ENCODE results near the gene ZNF385B.
"Not testable (repeated sequence)": the region's sequence is repeated elsewhere in the genome, so short reads cannot be mapped to it uniquely, and the experiment has no call there.

Gene ZNF385B

GRCh38 chr2:179631769-179632385, 229.5 kb downstream of the ZNF385B start:
- H3K9ac ChIP-seq (ENCODE audit: low read depth, low read length); H3K36me3 ChIP-seq (ENCODE audit: control insufficient read depth, insufficient read depth, low read length); H3K27ac ChIP-seq (ENCODE audit: low read depth, low read length); H3K4me1 ChIP-seq (ENCODE audit: control insufficient read depth, insufficient read depth, low read length); H3K9me3 ChIP-seq (ENCODE audit: control insufficient read depth, insufficient read depth, low read length); H3K4me3 ChIP-seq (ENCODE audit: low read depth, low read length); H3K27me3 ChIP-seq (ENCODE audit: control insufficient read depth, insufficient read depth, low read length): not testable (repeated sequence)

GRCh38 chr2:179629776-179630175, 231.6 kb downstream of the ZNF385B start:
- not testable (repeated sequence) for H3K4me1 ChIP-seq (ENCODE audit: control insufficient read depth, insufficient read depth, low read length); H3K36me3 ChIP-seq (ENCODE audit: control insufficient read depth, insufficient read depth, low read length); H3K27ac ChIP-seq (ENCODE audit: low read depth, low read length); H3K9me3 ChIP-seq (ENCODE audit: control insufficient read depth, insufficient read depth, low read length); H3K27me3 ChIP-seq (ENCODE audit: control insufficient read depth, insufficient read depth, low read length); H3K9ac ChIP-seq (ENCODE audit: low read depth, low read length); H3K4me3 ChIP-seq (ENCODE audit: low read depth, low read length)

GRCh38 chr2:179626261-179626660, 235.2 kb downstream of the ZNF385B start:
- Histone ChIP-seq H3K9ac (ENCODE audit: low read depth, low read length) (no peak overlapping the region), H3K9me3 (ENCODE audit: control insufficient read depth, insufficient read depth, low read length) (no peaks in the 10 kb centered on the region), H3K4me3 (ENCODE audit: low read depth, low read length) (no peak overlapping the region), H3K27me3 (ENCODE audit: control insufficient read depth, insufficient read depth, low read length) (no peaks in the 10 kb centered on the region), H3K4me1 (ENCODE audit: control insufficient read depth, insufficient read depth, low read length) (0 out of 2 replicates have a peak, but pooled peaks cover 3% of the 10 kb centered on the region), H3K36me3 (ENCODE audit: control insufficient read depth, insufficient read depth, low read length) (no peaks in the 10 kb centered on the region), H3K27ac (ENCODE audit: low read depth, low read length) (no peak overlapping the region)

GRCh38 chr2:179622635-179623300, 238.6 kb downstream of the ZNF385B start:
- Histone ChIP-seq H3K36me3 (ENCODE audit: control insufficient read depth, insufficient read depth, low read length) (no peaks in the 10 kb centered on the region), H3K4me1 (ENCODE audit: control insufficient read depth, insufficient read depth, low read length) (no peaks in the 10 kb centered on the region), H3K9ac (ENCODE audit: low read depth, low read length) (no peak overlapping the region), H3K27ac (ENCODE audit: low read depth, low read length) (no peak overlapping the region), H3K4me3 (ENCODE audit: low read depth, low read length) (no peak overlapping the region), H3K9me3 (ENCODE audit: control insufficient read depth, insufficient read depth, low read length) (no peaks in the 10 kb centered on the region), H3K27me3 (ENCODE audit: control insufficient read depth, insufficient read depth, low read length) (no peaks in the 10 kb centered on the region)

GRCh38 chr2:179622112-179622511, 239.3 kb downstream of the ZNF385B start:
- Histone ChIP-seq H3K27ac (ENCODE audit: low read depth, low read length) (no peak overlapping the region), H3K4me3 (ENCODE audit: low read depth, low read length) (no peak overlapping the region), H3K4me1 (ENCODE audit: control insufficient read depth, insufficient read depth, low read length) (no peaks in the 10 kb centered on the region), H3K9me3 (ENCODE audit: control insufficient read depth, insufficient read depth, low read length) (no peaks in the 10 kb centered on the region), H3K9ac (ENCODE audit: low read depth, low read length) (no peak overlapping the region), H3K27me3 (ENCODE audit: control insufficient read depth, insufficient read depth, low read length) (no peaks in the 10 kb centered on the region), H3K36me3 (ENCODE audit: control insufficient read depth, insufficient read depth, low read length) (no peaks in the 10 kb centered on the region)

GRCh38 chr2:179619947-179620467, 241.4 kb downstream of the ZNF385B start:
- Histone ChIP-seq H3K27me3 (ENCODE audit: control insufficient read depth, insufficient read depth, low read length) (no peaks in the 10 kb centered on the region), H3K9me3 (ENCODE audit: control insufficient read depth, insufficient read depth, low read length) (no peaks in the 10 kb centered on the region), H3K36me3 (ENCODE audit: control insufficient read depth, insufficient read depth, low read length) (no peaks in the 10 kb centered on the region), H3K4me1 (ENCODE audit: control insufficient read depth, insufficient read depth, low read length) (no peaks in the 10 kb centered on the region), H3K4me3 (ENCODE audit: low read depth, low read length) (no peak overlapping the region), H3K27ac (ENCODE audit: low read depth, low read length) (no peak overlapping the region), H3K9ac (ENCODE audit: low read depth, low read length) (no peak overlapping the region)

- H3K36me3 ChIP-seq (ENCODE audit: control insufficient read depth, insufficient read depth, low read length): no peaks in the 10 kb centered on the region
- H3K27ac ChIP-seq (ENCODE audit: low read depth, low read length): no peak overlapping the region
- H3K9ac ChIP-seq (ENCODE audit: low read depth, low read length): no peak overlapping the region
- H3K27me3 ChIP-seq (ENCODE audit: control insufficient read depth, insufficient read depth, low read length): no peaks in the 10 kb centered on the region
- H3K4me1 ChIP-seq (ENCODE audit: control insufficient read depth, insufficient read depth, low read length): no peaks in the 10 kb centered on the region
- H3K4me3 ChIP-seq (ENCODE audit: low read depth, low read length): no peak overlapping the region
- H3K9me3 ChIP-seq (ENCODE audit: control insufficient read depth, insufficient read depth, low read length): no peaks in the 10 kb centered on the region
Measured at GRCh38 chr2:179614121-179614520, 247.3 kb downstream of the ZNF385B start.

- Histone ChIP-seq H3K27ac (ENCODE audit: low read depth, low read length) (no peak overlapping the region), H3K36me3 (ENCODE audit: control insufficient read depth, insufficient read depth, low read length) (no peaks in the 10 kb centered on the region), H3K4me1 (ENCODE audit: control insufficient read depth, insufficient read depth, low read length) (0 out of 2 replicates have a peak, but pooled peaks cover under 1% of the 10 kb centered on the region), H3K27me3 (ENCODE audit: control insufficient read depth, insufficient read depth, low read length) (no peaks in the 10 kb centered on the region), H3K4me3 (ENCODE audit: low read depth, low read length) (no peak overlapping the region), H3K9ac (ENCODE audit: low read depth, low read length) (no peak overlapping the region), H3K9me3 (ENCODE audit: control insufficient read depth, insufficient read depth, low read length) (no peaks in the 10 kb centered on the region)
Measured at GRCh38 chr2:179613701-179614100, 247.7 kb downstream of the ZNF385B start.

- Histone ChIP-seq H3K36me3 (ENCODE audit: control insufficient read depth, insufficient read depth, low read length) (no peaks in the 10 kb centered on the region), H3K9ac (ENCODE audit: low read depth, low read length) (no peak overlapping the region), H3K27ac (ENCODE audit: low read depth, low read length) (no peak overlapping the region), H3K4me1 (ENCODE audit: control insufficient read depth, insufficient read depth, low read length) (peaks cover 5% of the 10 kb centered on the region), H3K27me3 (ENCODE audit: control insufficient read depth, insufficient read depth, low read length) (no peaks in the 10 kb centered on the region), H3K9me3 (ENCODE audit: control insufficient read depth, insufficient read depth, low read length) (no peaks in the 10 kb centered on the region), H3K4me3 (ENCODE audit: low read depth, low read length) (no peak overlapping the region)
Measured at GRCh38 chr2:179613299-179613651, 248.1 kb downstream of the ZNF385B start.

- H3K36me3 ChIP-seq (ENCODE audit: control insufficient read depth, insufficient read depth, low read length): no peaks in the 10 kb centered on the region
- no peaks in the 10 kb centered on the region for H3K27me3 ChIP-seq (ENCODE audit: control insufficient read depth, insufficient read depth, low read length)
- no peak overlapping the region for H3K27ac ChIP-seq (ENCODE audit: low read depth, low read length)
- peaks cover 8% of the 10 kb centered on the region for H3K4me1 ChIP-seq (ENCODE audit: control insufficient read depth, insufficient read depth, low read length)
- H3K9ac ChIP-seq (ENCODE audit: low read depth, low read length): no peak overlapping the region
- no peaks in the 10 kb centered on the region for H3K9me3 ChIP-seq (ENCODE audit: control insufficient read depth, insufficient read depth, low read length)
- no peak overlapping the region for H3K4me3 ChIP-seq (ENCODE audit: low read depth, low read length)
Measured at GRCh38 chr2:179612591-179613298, 248.7 kb downstream of the ZNF385B start.

- Histone ChIP-seq H3K36me3 (ENCODE audit: control insufficient read depth, insufficient read depth, low read length) (no peaks in the 10 kb centered on the region), H3K9ac (ENCODE audit: low read depth, low read length) (no peak overlapping the region), H3K27ac (ENCODE audit: low read depth, low read length) (no peak overlapping the region), H3K4me3 (ENCODE audit: low read depth, low read length) (no peak overlapping the region), H3K27me3 (ENCODE audit: control insufficient read depth, insufficient read depth, low read length) (no peaks in the 10 kb centered on the region), H3K9me3 (ENCODE audit: control insufficient read depth, insufficient read depth, low read length) (no peaks in the 10 kb centered on the region), H3K4me1 (ENCODE audit: control insufficient read depth, insufficient read depth, low read length) (peaks cover 8% of the 10 kb centered on the region)
Measured at GRCh38 chr2:179612108-179612507, 249.3 kb downstream of the ZNF385B start.
